ENCODE measurements around the gene DENND1A. TPM values are rescaled to one million over a fixed set of nuclear protein-coding genes. Genes with fewer than 3 reads are reported as not detected.
"Not testable (repeated sequence)": the region's sequence is repeated elsewhere in the genome, so short reads cannot be mapped to it uniquely, and the experiment has no call there.

The DENND1A gene
- total and polyA plus RNA-seq, 12 donors: 7.3 to 36.7 (median 19.6) TPM

DNA sequence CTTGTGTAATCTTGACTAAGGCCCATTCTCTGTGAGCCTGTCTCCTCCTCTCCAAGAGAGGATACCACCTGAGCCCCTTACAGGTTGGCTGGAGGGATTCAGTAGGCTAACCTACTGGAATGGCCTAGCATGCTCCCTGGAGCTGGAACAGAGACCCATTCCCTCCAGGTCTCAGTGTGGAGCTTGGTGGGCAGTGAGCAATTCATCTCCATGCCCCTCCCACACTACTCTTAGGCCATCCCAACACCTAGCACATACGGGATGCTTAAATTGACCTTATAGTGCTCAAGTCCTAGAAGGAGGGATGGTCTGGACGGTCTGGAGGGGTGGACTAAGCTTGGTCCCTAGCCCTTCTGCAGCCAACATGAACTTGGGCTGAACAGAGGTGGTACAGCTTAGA lies 498.3 kb downstream of the DENND1A start:
- no peak for DNase-seq
- H3K36me3 ChIP-seq (replicated peaks in 1 of 2): no peaks in the 10 kb centered on the region
- H3K27ac ChIP-seq: no peak overlapping the region
- TF ChIP-seq POLR2A (IDR thresholded peaks at IDR 0.05): no peak
- TF ChIP-seq, protein P1, sequence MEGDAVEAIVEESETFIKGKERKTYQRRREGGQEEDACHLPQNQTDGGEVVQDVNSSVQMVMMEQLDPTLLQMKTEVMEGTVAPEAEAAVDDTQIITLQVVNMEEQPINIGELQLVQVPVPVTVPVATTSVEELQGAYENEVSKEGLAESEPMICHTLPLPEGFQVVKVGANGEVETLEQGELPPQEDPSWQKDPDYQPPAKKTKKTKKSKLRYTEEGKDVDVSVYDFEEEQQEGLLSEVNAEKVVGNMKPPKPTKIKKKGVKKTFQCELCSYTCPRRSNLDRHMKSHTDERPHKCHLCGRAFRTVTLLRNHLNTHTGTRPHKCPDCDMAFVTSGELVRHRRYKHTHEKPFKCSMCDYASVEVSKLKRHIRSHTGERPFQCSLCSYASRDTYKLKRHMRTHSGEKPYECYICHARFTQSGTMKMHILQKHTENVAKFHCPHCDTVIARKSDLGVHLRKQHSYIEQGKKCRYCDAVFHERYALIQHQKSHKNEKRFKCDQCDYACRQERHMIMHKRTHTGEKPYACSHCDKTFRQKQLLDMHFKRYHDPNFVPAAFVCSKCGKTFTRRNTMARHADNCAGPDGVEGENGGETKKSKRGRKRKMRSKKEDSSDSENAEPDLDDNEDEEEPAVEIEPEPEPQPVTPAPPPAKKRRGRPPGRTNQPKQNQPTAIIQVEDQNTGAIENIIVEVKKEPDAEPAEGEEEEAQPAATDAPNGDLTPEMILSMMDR (IDR thresholded peaks at IDR 0.05): no peak
- 80 to 95% (median 89%) methylated on average over 2 of the region's 2 CpGs for WGBS, 4 donors
- intact Hi-C loops (cut with DNase I): no loop called here
- H3K27me3 ChIP-seq: no peaks in the 10 kb centered on the region
- H3K4me3 ChIP-seq: no peak overlapping the region
- H3K9me3 ChIP-seq (replicated peaks in 1 of 3): no peaks in the 10 kb centered on the region
- no peaks in the 10 kb centered on the region for H3K4me1 ChIP-seq (replicated peaks in 1 of 2)

- H3K36me3 ChIP-seq (replicated peaks in 1 of 2); intact Hi-C loops (cut with DNase I); H3K4me1 ChIP-seq (replicated peaks in 1 of 2); H3K9me3 ChIP-seq (replicated peaks in 1 of 3); H3K27ac ChIP-seq; H3K27me3 ChIP-seq; H3K4me3 ChIP-seq; DNase-seq: not testable (repeated sequence)
- 70 to 78% (median 74%) methylated on average over 1 of the region's 1 CpG for WGBS, 4 donors
Measured at GRCh38 chr9:123428450-123428849, 501.5 kb downstream of the DENND1A start.

GRCh38 chr9:123426406-123426805 lies 503.5 kb downstream of the DENND1A start:
- TF ChIP-seq POLR2A (IDR thresholded peaks at IDR 0.05): no peak
- TF ChIP-seq, protein P1 (IDR thresholded peaks at IDR 0.05): no peak
- H3K9me3 ChIP-seq (replicated peaks in 1 of 3): no peaks in the 10 kb centered on the region
- 88 to 93% (median 91%) methylated on average over 2 of the region's 2 CpGs for WGBS, 4 donors
- DNase-seq: peak in 1 of 7 donors; percentile 9
- H3K27ac ChIP-seq: no peak overlapping the region
- H3K4me1 ChIP-seq (replicated peaks in 1 of 2): no peaks in the 10 kb centered on the region
- no peak overlapping the region for H3K4me3 ChIP-seq
- intact Hi-C loops (cut with DNase I): no loop called here
- no peaks in the 10 kb centered on the region for H3K36me3 ChIP-seq (replicated peaks in 1 of 2)
- H3K27me3 ChIP-seq: no peaks in the 10 kb centered on the region

GRCh38 chr9:123425836-123426365 lies 504.0 kb downstream of the DENND1A start:
- Histone ChIP-seq H3K27ac (peak overlapping the region in 1 of 5 donors; percentile 71), H3K36me3 (replicated peaks in 1 of 2) (no peaks in the 10 kb centered on the region), H3K9me3 (replicated peaks in 1 of 3) (no peaks in the 10 kb centered on the region), H3K4me3 (no peak overlapping the region), H3K4me1 (replicated peaks in 1 of 2) (no peaks in the 10 kb centered on the region), H3K27me3 (no peaks in the 10 kb centered on the region)
- WGBS, 4 donors: 83 to 97% (median 93%) methylated on average over 6 of the region's 6 CpGs
- TF ChIP-seq, protein P1 (IDR thresholded peaks at IDR 0.05): no peak
- no peak for TF ChIP-seq POLR2A (IDR thresholded peaks at IDR 0.05)
- intact Hi-C loops (cut with DNase I): no loop called here
- DNase-seq: no peak

DNA sequence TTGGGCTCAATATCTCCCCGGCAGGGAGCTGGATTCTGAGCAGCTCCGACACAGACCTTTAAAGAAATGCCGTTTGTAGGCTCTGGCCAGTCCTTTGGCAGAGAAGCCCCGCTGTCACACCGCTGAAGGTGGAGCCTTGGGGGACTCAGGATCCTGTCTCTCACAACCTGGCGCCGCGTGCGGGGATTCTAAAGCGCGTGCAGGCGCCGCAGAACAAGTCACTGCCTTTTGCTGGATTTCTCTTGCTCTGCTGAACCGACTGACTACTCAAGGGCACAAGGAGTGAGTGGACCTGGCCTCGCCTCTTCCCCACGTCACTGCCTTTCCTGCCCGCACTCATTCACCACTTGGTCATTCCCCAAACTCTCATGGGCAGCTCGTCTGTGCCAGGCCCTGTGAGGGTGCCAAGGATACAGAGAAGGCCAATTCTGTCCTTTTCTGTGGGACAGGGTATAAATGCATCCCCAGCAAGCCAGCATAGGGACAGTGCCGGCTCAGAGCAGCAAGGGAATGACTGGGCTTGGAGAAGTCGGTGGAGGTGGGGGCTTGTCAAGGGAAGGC lies 504.6 kb downstream of the DENND1A start:
- DNase-seq: peak in 6 of 7 donors; percentile 34 to 76 (median 57)
- Histone ChIP-seq H3K4me1 (replicated peaks in 1 of 2) (no peaks in the 10 kb centered on the region), H3K27ac (peak overlapping the region in 1 of 5 donors; percentile 71), H3K27me3 (no peaks in the 10 kb centered on the region), H3K36me3 (replicated peaks in 1 of 2) (no peaks in the 10 kb centered on the region), H3K9me3 (replicated peaks in 1 of 3) (no peaks in the 10 kb centered on the region), H3K4me3 (no peak overlapping the region)
- WGBS, 4 donors: 80 to 89% (median 84%) methylated on average over 20 of the region's 20 CpGs
- no peak for TF ChIP-seq POLR2A (IDR thresholded peaks at IDR 0.05)
- TF ChIP-seq, protein P1 (IDR thresholded peaks at IDR 0.05): no peak
- intact Hi-C loops (cut with DNase I): no loop called here

All from adrenal gland (tissue), 12 donors.